ENCODE measurements around the gene GALNT10.

DNA sequence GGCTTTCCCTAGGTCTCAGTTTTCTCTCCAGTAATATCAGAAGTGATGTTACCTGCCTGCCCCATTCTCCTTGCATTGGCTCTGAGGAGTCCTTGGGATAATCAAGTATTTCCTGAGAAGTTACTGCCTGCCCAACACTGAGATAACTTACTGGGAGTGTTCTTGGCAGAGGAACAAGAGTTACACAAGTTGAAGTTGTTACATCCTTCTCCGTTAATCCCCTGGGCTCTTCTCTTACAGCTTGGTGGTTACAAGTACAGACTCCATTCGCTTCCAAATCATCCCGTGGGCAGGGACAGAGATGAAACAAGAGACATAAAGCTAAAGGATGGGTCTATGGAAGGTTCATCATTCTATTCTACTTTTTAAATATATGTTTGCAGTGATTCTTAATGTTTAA is 181.2 kb downstream of the GALNT10 start:
- TF ChIP-seq GABPA (IDR thresholded peaks at IDR 0.05; ENCODE audit: low read depth) = no peak
- no peak for TF ChIP-seq CTCF (IDR thresholded peaks at IDR 0.05; ENCODE audit: insufficient read depth, low read length)

Measured in HL-60 (cell line).